ENCODE data around the gene DGKG.

Gene DGKG

GRCh38 chr3:186317478-186317877, 44.6 kb downstream of the DGKG start:
- DNase-seq, result no peak

GRCh38 chr3:186316666-186317260, 45.3 kb downstream of the DGKG start:
- no peak for DNase-seq

GRCh38 chr3:186315581-186316354, 46.3 kb downstream of the DGKG start:
- no peak for DNase-seq

- no peak for DNase-seq
Measured at GRCh38 chr3:186314896-186315295, 47.1 kb downstream of the DGKG start.

GRCh38 chr3:186311441-186311840, 50.6 kb downstream of the DGKG start:
- no peak for DNase-seq

- no peak for DNase-seq
Measured at GRCh38 chr3:186308549-186308948, 53.5 kb downstream of the DGKG start.

- no peak for DNase-seq
Measured at GRCh38 chr3:186307594-186308221, 54.3 kb downstream of the DGKG start.

- DNase-seq, result no peak
Measured at GRCh38 chr3:186305286-186305685, 56.7 kb downstream of the DGKG start.

- no peak for DNase-seq
Measured at GRCh38 chr3:186303965-186304364, 58.1 kb downstream of the DGKG start.

GRCh38 chr3:186299327-186299726, 62.7 kb downstream of the DGKG start:
- DNase-seq, result no peak

- DNase-seq, result no peak
Measured at GRCh38 chr3:186298876-186299275, 63.2 kb downstream of the DGKG start.

- no peak for DNase-seq
Measured at GRCh38 chr3:186290796-186291195, 71.2 kb downstream of the DGKG start.

- DNase-seq, result no peak
Measured at GRCh38 chr3:186287711-186288110, 74.3 kb downstream of the DGKG start.

- DNase-seq, result no peak
Measured at GRCh38 chr3:186286114-186286513, 75.9 kb downstream of the DGKG start.

GRCh38 chr3:186284661-186285060, 77.4 kb downstream of the DGKG start:
- no peak for DNase-seq

- no peak for DNase-seq
Measured at GRCh38 chr3:186284349-186284652, 77.7 kb downstream of the DGKG start.

- DNase-seq, result no peak
Measured at GRCh38 chr3:186283651-186284348, 78.2 kb downstream of the DGKG start.

GRCh38 chr3:186283096-186283495, 78.9 kb downstream of the DGKG start:
- DNase-seq, result no peak

GRCh38 chr3:186281176-186281575, 80.9 kb downstream of the DGKG start:
- DNase-seq, result no peak

GRCh38 chr3:186280737-186281136, 81.3 kb downstream of the DGKG start:
- no peak for DNase-seq

GRCh38 chr3:186277268-186277909, 84.6 kb downstream of the DGKG start:
- no peak for DNase-seq

GRCh38 chr3:186275436-186275835, 86.6 kb downstream of the DGKG start:
- no peak for DNase-seq

GRCh38 chr3:186273586-186273985, 88.4 kb downstream of the DGKG start:
- DNase-seq, result no peak

All from activated naive CD4-positive, alpha-beta T cell treated with Interleukin-2 at 50 U/mL for 16 hours (primary cell).